GM18909 (cell line): ENCODE measurements around the gene MRPS10.
"Not testable (repeated sequence)": the region's sequence is repeated elsewhere in the genome, so short reads cannot be mapped to it uniquely, and the experiment has no call there.

Source experiments
- ATAC-seq: cut with Tn5 transposase; IDR thresholded peaks from one replicate; pipeline ENCODE4 v1.9.1; 2021; ENCODE audit warnings: mild to moderate bottlenecking; ENCODE audit not compliant: unreplicated experiment, poor library complexity

The MRPS10 gene

GRCh38 chr6:42216495-42216894 lies 1.2 kb downstream of the MRPS10 start:
- ATAC-seq: not testable (repeated sequence)

GRCh38 chr6:42212442-42212841 lies 5.2 kb downstream of the MRPS10 start:
- ATAC-seq: no peak

GRCh38 chr6:42211726-42212125 lies 5.9 kb downstream of the MRPS10 start:
- no peak for ATAC-seq

- ATAC-seq: no peak
Observed at GRCh38 chr6:42210551-42210950, 7.1 kb downstream of the MRPS10 start.

- ATAC-seq: not testable (repeated sequence)
Observed at GRCh38 chr6:42207559-42207958, 10.1 kb downstream of the MRPS10 start.

- no peak for ATAC-seq
Observed at GRCh38 chr6:42204768-42205282, 12.8 kb downstream of the MRPS10 start.

- no peak for ATAC-seq
Observed at GRCh38 chr6:42203183-42203582, 14.5 kb downstream of the MRPS10 start.

- not testable (repeated sequence) for ATAC-seq
Observed at GRCh38 chr6:42202131-42202915, 15.3 kb downstream of the MRPS10 start.

GRCh38 chr6:42201382-42201781 lies 16.3 kb downstream of the MRPS10 start:
- no peak for ATAC-seq

GRCh38 chr6:42200035-42200434 lies 17.6 kb downstream of the MRPS10 start:
- ATAC-seq: no peak

GRCh38 chr6:42199106-42199981 lies 18.3 kb downstream of the MRPS10 start:
- ATAC-seq: no peak

- ATAC-seq: no peak
Observed at GRCh38 chr6:42197555-42198362, 19.9 kb downstream of the MRPS10 start.

GRCh38 chr6:42195415-42195814 lies 22.2 kb downstream of the MRPS10 start:
- no peak for ATAC-seq

GRCh38 chr6:42194056-42194455 lies 23.6 kb downstream of the MRPS10 start:
- ATAC-seq: no peak

- ATAC-seq: no peak
Observed at GRCh38 chr6:42193491-42193894, 24.2 kb downstream of the MRPS10 start.

GRCh38 chr6:42192385-42192784 lies 25.3 kb downstream of the MRPS10 start:
- not testable (repeated sequence) for ATAC-seq

- ATAC-seq: no peak
Observed at GRCh38 chr6:42190554-42191183, 27.0 kb downstream of the MRPS10 start.

GRCh38 chr6:42188406-42188805 lies 29.3 kb downstream of the MRPS10 start:
- no peak for ATAC-seq

- ATAC-seq: no peak
Observed at GRCh38 chr6:42185597-42185996, 32.1 kb downstream of the MRPS10 start.

- ATAC-seq: no peak
Observed at GRCh38 chr6:42184475-42184874, 33.2 kb downstream of the MRPS10 start.
